Smooth muscle cell (in vitro differentiated cells): ENCODE measurements around the gene RAB24. TPM values are rescaled to one million over a fixed set of nuclear protein-coding genes. Genes with fewer than 3 reads are reported as not detected.

Experiments used
- DNase-seq: peaks from one replicate; lab custom pipeline; 2025; ENCODE audit not compliant: unreplicated experiment; lab: John Stamatoyannopoulos, UW
- H2AFZ ChIP-seq: fragments of 200-600 bp; sonication (generic); 2 replicates; pipeline ENCODE4 v1.6.0; 2016; ENCODE audit warnings: antibody characterized with exemption, low read depth, mild to moderate bottlenecking
- H3F3A ChIP-seq: fragments of 200-600 bp; sonication (generic); 2 replicates; pipeline ENCODE4 v1.6.0; 2017; ENCODE audit warnings: antibody characterized with exemption, low read depth
- H3K27ac ChIP-seq: fragments of 200-600 bp; sonication (generic); 2 replicates; pipeline ENCODE4 v1.5.1; 2016; ENCODE audit warnings: low read depth, mild to moderate bottlenecking
- H3K27me3 ChIP-seq: fragments of 200-600 bp; sonication (generic); 2 replicates; pipeline ENCODE4 v1.6.1; 2016; ENCODE audit warnings: low read depth, mild to moderate bottlenecking
- H3K36me3 ChIP-seq: fragments of 200-600 bp; sonication (generic); 2 replicates; pipeline ENCODE4 v1.5.1; 2016; ENCODE audit warnings: low read depth
- H3K4me1 ChIP-seq: fragments of 200-600 bp; sonication (generic); 2 replicates; pipeline ENCODE4 v1.5.1; 2016; ENCODE audit warnings: low read depth
- H3K4me2 ChIP-seq: fragments of 200-600 bp; sonication (generic); 2 replicates; pipeline ENCODE4 v1.6.0; 2016; ENCODE audit warnings: mild to moderate bottlenecking
- H3K4me3 ChIP-seq: fragments of 200-600 bp; sonication (generic); 2 replicates; pipeline ENCODE4 v1.5.1; 2016; ENCODE audit warnings: mild to moderate bottlenecking
- H3K79me2 ChIP-seq: fragments of 200-600 bp; sonication (generic); 2 replicates; pipeline ENCODE4 v1.6.0; 2016; ENCODE audit warnings: low read depth, mild to moderate bottlenecking
- H3K9ac ChIP-seq: fragments of 200-600 bp; sonication (generic); 2 replicates; pipeline ENCODE4 v1.6.0; 2016; ENCODE audit warnings: low read depth
- H3K9me3 ChIP-seq: fragments of 200-600 bp; sonication (generic); replicated peaks from 2 replicates; pipeline ENCODE4 v1.5.1; 2016; ENCODE audit warnings: low read depth
- H4K20me1 ChIP-seq: fragments of 200-600 bp; sonication (generic); 2 replicates; pipeline ENCODE4 v1.6.0; 2016; ENCODE audit warnings: low read depth
- WGBS: methylation state at CpG from one replicate; pipeline ENCODE4 v1.1.7; 2016; ENCODE audit warnings: low lambda C conversion rate; 5-methylcytosine and 5-hydroxymethylcytosine counted together
- polyA plus RNA-seq: library from polyadenylated mRNA; unstranded; fragments of >200 nt; fragmentation: Nextera tagmentation; extraction: Ambion mirVana; gene quantifications from 2 replicates; pipeline ENCODE4 v1.2.1, GENCODE V29; 2016
- total RNA-seq: library from RNA; depleted of rRNA; stranded (reverse); fragments of >200 nt; gene quantifications from 2 replicates; pipeline ENCODE4 v1.2.3, GENCODE V29; 2014
- TF ChIP-seq, protein P1 (sequence below): fragments of 200-600 bp; sonication (generic); IDR thresholded peaks from 2 replicates; pipeline ENCODE4 v1.5.1; 2017; ENCODE audit warnings: borderline replicate concordance, mild to moderate bottlenecking, antibody characterized with exemption; ENCODE audit not compliant: insufficient read depth, poor library complexity, severe bottlenecking

RAB24 gene
- total and polyA plus RNA-seq, 2 experiments from 2014 or later: 41.8 to 46.4 TPM

DNA sequence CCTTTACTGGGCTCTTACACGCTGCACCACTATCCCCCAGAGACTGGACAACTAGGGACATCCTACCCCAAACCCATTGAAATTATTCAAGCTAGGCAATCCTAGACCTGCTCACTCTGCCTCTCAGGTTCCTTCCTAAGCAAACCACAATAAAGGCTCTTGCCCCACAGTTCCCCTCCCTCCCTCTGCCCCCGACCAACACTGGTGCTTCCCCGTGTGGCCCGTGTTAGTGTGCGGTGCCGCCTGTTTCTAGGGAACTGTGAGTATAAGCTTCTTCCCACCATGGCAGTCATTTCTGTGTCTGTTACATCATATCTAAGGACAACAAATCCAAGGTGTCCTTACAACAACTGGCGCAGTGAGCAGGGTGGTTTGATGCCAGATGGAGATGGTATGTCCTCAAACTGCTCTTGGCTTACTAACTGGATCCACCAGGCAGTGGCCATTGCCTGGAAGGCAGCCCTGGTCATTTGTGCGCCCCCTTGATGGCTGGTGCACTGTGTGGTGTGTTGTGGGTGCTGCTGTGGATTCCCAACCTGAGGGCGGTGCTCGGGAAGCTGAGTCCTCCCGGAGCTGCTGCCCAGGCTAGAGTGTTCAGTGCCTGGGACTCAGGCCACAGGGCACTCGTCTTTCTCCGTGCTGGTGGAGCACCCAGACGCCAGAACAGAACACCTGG is 16.5 kb upstream of the RAB24 start:
- no peak overlapping the region for H3K27ac ChIP-seq
- 94% methylated on average over 14 of the region's 14 CpGs for WGBS
- no peaks in the 10 kb centered on the region for H3K9me3 ChIP-seq
- H3K4me1 ChIP-seq: no peaks in the 10 kb centered on the region
- TF ChIP-seq, protein P1, sequence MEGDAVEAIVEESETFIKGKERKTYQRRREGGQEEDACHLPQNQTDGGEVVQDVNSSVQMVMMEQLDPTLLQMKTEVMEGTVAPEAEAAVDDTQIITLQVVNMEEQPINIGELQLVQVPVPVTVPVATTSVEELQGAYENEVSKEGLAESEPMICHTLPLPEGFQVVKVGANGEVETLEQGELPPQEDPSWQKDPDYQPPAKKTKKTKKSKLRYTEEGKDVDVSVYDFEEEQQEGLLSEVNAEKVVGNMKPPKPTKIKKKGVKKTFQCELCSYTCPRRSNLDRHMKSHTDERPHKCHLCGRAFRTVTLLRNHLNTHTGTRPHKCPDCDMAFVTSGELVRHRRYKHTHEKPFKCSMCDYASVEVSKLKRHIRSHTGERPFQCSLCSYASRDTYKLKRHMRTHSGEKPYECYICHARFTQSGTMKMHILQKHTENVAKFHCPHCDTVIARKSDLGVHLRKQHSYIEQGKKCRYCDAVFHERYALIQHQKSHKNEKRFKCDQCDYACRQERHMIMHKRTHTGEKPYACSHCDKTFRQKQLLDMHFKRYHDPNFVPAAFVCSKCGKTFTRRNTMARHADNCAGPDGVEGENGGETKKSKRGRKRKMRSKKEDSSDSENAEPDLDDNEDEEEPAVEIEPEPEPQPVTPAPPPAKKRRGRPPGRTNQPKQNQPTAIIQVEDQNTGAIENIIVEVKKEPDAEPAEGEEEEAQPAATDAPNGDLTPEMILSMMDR: no peak
- H3K4me3 ChIP-seq: no peak overlapping the region
- no peaks in the 10 kb centered on the region for H3K79me2 ChIP-seq
- no peak overlapping the region for H2AFZ ChIP-seq
- no peak overlapping the region for H3K9ac ChIP-seq
- H4K20me1 ChIP-seq: peaks cover 17% of the 10 kb centered on the region
- DNase-seq: no peak
- H3F3A ChIP-seq: peaks cover 3% of the 10 kb centered on the region
- no peaks in the 10 kb centered on the region for H3K36me3 ChIP-seq
- no peak overlapping the region for H3K4me2 ChIP-seq
- H3K27me3 ChIP-seq: no peaks in the 10 kb centered on the region

DNA sequence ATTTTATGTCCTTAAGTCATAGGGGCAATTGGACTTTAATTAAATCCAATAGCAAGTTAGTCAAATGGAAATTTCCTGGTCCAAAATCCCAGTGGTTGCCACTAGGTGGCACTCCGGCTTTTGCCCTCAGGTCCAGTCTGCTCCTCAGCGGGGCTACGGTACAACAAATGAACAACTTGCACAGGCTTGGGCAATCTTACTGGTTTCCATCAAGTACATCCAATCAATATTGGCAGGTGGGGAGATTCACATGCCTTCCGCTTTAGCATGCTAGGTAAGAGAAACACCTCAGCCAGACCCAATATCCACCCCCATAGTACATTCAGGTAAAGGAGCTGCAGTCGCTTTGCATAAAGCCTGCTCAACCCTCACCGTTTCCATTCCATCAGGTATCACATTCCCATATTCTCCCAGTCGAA is 14.4 kb upstream of the RAB24 start:
- Histone ChIP-seq H3K4me1 (no peaks in the 10 kb centered on the region), H3K79me2 (no peaks in the 10 kb centered on the region), H3K4me3 (no peak overlapping the region), H3K27ac (no peak overlapping the region), H3K9me3 (no peaks in the 10 kb centered on the region), H4K20me1 (peaks cover 21% of the 10 kb centered on the region), H3F3A (peaks cover 3% of the 10 kb centered on the region), H3K4me2 (no peak overlapping the region), H2AFZ (no peak overlapping the region), H3K9ac (no peak overlapping the region), H3K36me3 (no peaks in the 10 kb centered on the region), H3K27me3 (no peaks in the 10 kb centered on the region)
- TF ChIP-seq, protein P1: peak; percentile 81
- peak; percentile 15 for DNase-seq
- WGBS: 29% methylated on average over 7 of the region's 7 CpGs

DNA sequence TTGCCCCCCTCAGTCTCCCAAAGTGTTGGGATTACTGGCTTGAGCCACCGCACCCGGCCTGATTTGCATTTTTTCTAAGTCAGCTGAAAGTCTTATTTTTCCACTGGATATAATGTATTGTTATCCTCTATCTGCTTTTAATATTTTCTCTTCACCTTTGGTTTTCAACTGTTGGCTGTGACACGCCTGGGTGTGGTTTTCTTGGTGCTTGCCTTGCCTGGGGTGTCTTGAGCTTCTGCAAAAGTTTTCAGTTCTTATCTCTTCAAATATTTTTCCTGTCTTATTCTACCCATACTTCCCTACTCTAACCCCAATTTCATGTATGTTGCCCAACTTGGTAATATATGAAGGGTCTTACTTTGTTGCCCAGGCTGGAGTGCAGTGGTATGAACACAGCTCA is 12.5 kb upstream of the RAB24 start:
- Histone ChIP-seq H3F3A (peaks cover 3% of the 10 kb centered on the region), H3K36me3 (no peaks in the 10 kb centered on the region), H3K27me3 (no peaks in the 10 kb centered on the region), H3K4me3 (no peak overlapping the region), H3K4me2 (no peak overlapping the region), H4K20me1 (peaks cover 39% of the 10 kb centered on the region), H3K79me2 (no peaks in the 10 kb centered on the region), H3K9me3 (no peaks in the 10 kb centered on the region), H3K27ac (no peak overlapping the region), H3K9ac (no peak overlapping the region), H2AFZ (no peak overlapping the region), H3K4me1 (no peaks in the 10 kb centered on the region)
- TF ChIP-seq, protein P1: no peak
- 98% methylated on average over 3 of the region's 3 CpGs for WGBS
- DNase-seq: no peak

DNA sequence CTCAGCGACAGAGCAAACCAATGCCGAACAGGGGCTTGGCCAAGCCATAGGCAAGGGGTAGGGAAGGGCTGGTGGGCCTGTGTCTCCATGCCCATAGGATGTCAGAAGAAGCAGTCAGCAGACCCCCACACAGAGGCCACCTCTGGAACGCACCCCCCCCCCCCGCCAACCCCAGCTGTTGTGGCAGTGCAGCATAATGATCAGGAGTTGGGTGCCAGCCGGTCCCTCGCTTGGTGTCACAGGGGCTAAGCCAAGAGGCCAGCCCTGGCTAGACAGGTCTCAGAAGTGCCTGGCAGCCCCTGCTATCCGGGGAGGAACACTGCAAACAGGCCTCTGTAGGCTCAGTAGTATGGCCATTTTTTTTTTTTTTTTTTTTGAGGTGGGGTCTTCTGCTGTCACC is 11.9 kb upstream of the RAB24 start:
- Histone ChIP-seq H3K4me2 (no peak overlapping the region), H3K79me2 (no peaks in the 10 kb centered on the region), H3K9me3 (no peaks in the 10 kb centered on the region), H3K9ac (no peak overlapping the region), H3K27me3 (no peaks in the 10 kb centered on the region), H3K4me3 (no peak overlapping the region), H3F3A (peaks cover 3% of the 10 kb centered on the region), H3K27ac (no peak overlapping the region), H3K4me1 (no peaks in the 10 kb centered on the region), H2AFZ (no peak overlapping the region), H3K36me3 (no peaks in the 10 kb centered on the region), H4K20me1 (peaks cover 45% of the 10 kb centered on the region)
- no peak for DNase-seq
- 93% methylated on average over 7 of the region's 7 CpGs for WGBS
- TF ChIP-seq, protein P1: no peak
